Measurements from ENCODE around the gene DDX4. TPM values are rescaled to one million over a fixed set of nuclear protein-coding genes. Genes with fewer than 3 reads are reported as not detected.
"Not testable (repeated sequence)": the region's sequence is repeated elsewhere in the genome, so short reads cannot be mapped to it uniquely, and the experiment has no call there.

DDX4 gene
- polyA plus RNA-seq, 3 donors = not detected

DNA sequence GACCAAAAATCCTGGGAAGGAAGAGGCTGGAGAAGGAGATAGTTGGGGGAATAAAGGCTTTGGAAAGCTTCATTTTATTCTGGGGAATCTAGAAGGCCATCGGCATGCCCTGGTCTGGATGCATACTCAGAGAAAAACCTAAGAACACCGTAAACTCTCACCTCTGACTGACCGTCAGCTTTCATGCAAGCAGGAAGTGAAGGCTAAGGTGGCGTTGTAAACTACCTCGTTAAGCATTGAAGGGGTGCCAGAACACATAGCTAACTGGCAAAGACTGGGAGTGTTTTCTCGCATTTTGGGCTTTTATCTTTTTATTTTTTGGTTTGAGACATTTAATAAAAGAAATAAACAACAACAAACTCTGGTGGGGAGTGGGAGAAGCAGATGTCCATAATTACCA lies 23.1 kb upstream of the DDX4 start:
- H3K79me2 ChIP-seq (ENCODE audit: insufficient read depth, low read length) = peaks cover 14% of the 10 kb centered on the region
- H2AFZ ChIP-seq (ENCODE audit: insufficient read depth, low read depth, low read length, poor library complexity, severe bottlenecking) = peak overlapping the region; percentile 10
- H4K20me1 ChIP-seq (ENCODE audit: insufficient read depth, low read length) = no peaks in the 10 kb centered on the region
- Mint-ChIP-seq H3K27ac (no peak overlapping the region), H3K36me3 (peaks cover 0 to 2% of the 10 kb centered on the region in 2 donors), H3K27me3 (ENCODE audit: low read depth in 3 of 3) (peaks cover 0 to 4% (median 4%) of the 10 kb centered on the region in 3 donors), H3K4me3 (no peak overlapping the region), H3K9me3 (peaks cover 0 to 12% (median 5%) of the 10 kb centered on the region in 7 donors), H3K4me1 (peaks cover 13% of the 10 kb centered on the region)
- no peaks in the 10 kb centered on the region for H3K9me3 ChIP-seq (replicated peaks in 1 of 2; ENCODE audit: control insufficient read depth in 1 of 2, insufficient read depth in 1 of 2, low read length in 2 of 2)
- no peaks in the 10 kb centered on the region for H3K27me3 ChIP-seq (ENCODE audit: control insufficient read depth in 2 of 2, insufficient read depth in 2 of 2, low read length in 2 of 2)
- intact Hi-C loops (cut with micrococcal nuclease) = loop anchor here in 1 of 2 donors (10.0 kb wide), 1 partner anchor 190 kb away; no protein-coding TSS in a partner anchor
- no peak overlapping the region for H3K9ac ChIP-seq (ENCODE audit: insufficient read depth, low read length, poor library complexity, severe bottlenecking)
- DNase-seq = no peak
- 90% methylated on average over 2 of the region's 6 CpGs for WGBS (ENCODE audit: insufficient coverage)
- H3K4me3 ChIP-seq (replicated peaks in 1 of 3; ENCODE audit: low read depth in 2 of 3, low read length in 3 of 3) = no peak overlapping the region
- no peak overlapping the region for H3K27ac ChIP-seq (ENCODE audit: low read depth in 1 of 2, low read length in 2 of 2)
- peaks cover 12 to 18% of the 10 kb centered on the region in 2 donors for H3K4me1 ChIP-seq (ENCODE audit: control insufficient read depth in 1 of 2, insufficient read depth in 2 of 2, low read length in 2 of 2)
- H3K36me3 ChIP-seq (replicated peaks in 1 of 2; ENCODE audit: control insufficient read depth in 1 of 2, insufficient read depth in 2 of 2, low read length in 2 of 2) = no peaks in the 10 kb centered on the region
- no peak overlapping the region for H3K4me2 ChIP-seq (replicated peaks; ENCODE audit: extremely low read depth, low read length, poor library complexity, severe bottlenecking)
- TF ChIP-seq, protein P1, sequence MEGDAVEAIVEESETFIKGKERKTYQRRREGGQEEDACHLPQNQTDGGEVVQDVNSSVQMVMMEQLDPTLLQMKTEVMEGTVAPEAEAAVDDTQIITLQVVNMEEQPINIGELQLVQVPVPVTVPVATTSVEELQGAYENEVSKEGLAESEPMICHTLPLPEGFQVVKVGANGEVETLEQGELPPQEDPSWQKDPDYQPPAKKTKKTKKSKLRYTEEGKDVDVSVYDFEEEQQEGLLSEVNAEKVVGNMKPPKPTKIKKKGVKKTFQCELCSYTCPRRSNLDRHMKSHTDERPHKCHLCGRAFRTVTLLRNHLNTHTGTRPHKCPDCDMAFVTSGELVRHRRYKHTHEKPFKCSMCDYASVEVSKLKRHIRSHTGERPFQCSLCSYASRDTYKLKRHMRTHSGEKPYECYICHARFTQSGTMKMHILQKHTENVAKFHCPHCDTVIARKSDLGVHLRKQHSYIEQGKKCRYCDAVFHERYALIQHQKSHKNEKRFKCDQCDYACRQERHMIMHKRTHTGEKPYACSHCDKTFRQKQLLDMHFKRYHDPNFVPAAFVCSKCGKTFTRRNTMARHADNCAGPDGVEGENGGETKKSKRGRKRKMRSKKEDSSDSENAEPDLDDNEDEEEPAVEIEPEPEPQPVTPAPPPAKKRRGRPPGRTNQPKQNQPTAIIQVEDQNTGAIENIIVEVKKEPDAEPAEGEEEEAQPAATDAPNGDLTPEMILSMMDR (IDR thresholded peaks at IDR 0.05) = no peak

- Histone ChIP-seq H3K27me3 (ENCODE audit: control insufficient read depth in 2 of 2, insufficient read depth in 2 of 2, low read length in 2 of 2) (no peaks in the 10 kb centered on the region), H4K20me1 (ENCODE audit: insufficient read depth, low read length) (no peaks in the 10 kb centered on the region), H3K4me1 (ENCODE audit: control insufficient read depth in 1 of 2, insufficient read depth in 2 of 2, low read length in 2 of 2) (peaks cover 12 to 18% of the 10 kb centered on the region in 2 donors), H3K4me3 (replicated peaks in 1 of 3; ENCODE audit: low read depth in 2 of 3, low read length in 3 of 3) (no peak overlapping the region), H3K79me2 (ENCODE audit: insufficient read depth, low read length) (peaks cover 14% of the 10 kb centered on the region), H3K36me3 (replicated peaks in 1 of 2; ENCODE audit: control insufficient read depth in 1 of 2, insufficient read depth in 2 of 2, low read length in 2 of 2) (no peaks in the 10 kb centered on the region), H3K9ac (ENCODE audit: insufficient read depth, low read length, poor library complexity, severe bottlenecking) (no peak overlapping the region), H3K9me3 (replicated peaks in 1 of 2; ENCODE audit: control insufficient read depth in 1 of 2, insufficient read depth in 1 of 2, low read length in 2 of 2) (no peaks in the 10 kb centered on the region), H2AFZ (ENCODE audit: insufficient read depth, low read depth, low read length, poor library complexity, severe bottlenecking) (no peak overlapping the region), H3K4me2 (replicated peaks; ENCODE audit: extremely low read depth, low read length, poor library complexity, severe bottlenecking) (no peak overlapping the region), H3K27ac (ENCODE audit: low read depth in 1 of 2, low read length in 2 of 2) (no peak overlapping the region)
- H3K4me1 Mint-ChIP-seq = peaks cover 17% of the 10 kb centered on the region
- intact Hi-C loops (cut with micrococcal nuclease) = loop anchor here in 1 of 2 donors (10.0 kb wide), 1 partner anchor 189 kb away; no protein-coding TSS in a partner anchor
- WGBS (ENCODE audit: insufficient coverage) = no CpG with 5 or more reads among the region's 6 CpGs
- TF ChIP-seq, protein P1 (IDR thresholded peaks at IDR 0.05) = no peak
- H3K4me3 Mint-ChIP-seq = no peak overlapping the region
- no peak for DNase-seq
- H3K27me3 Mint-ChIP-seq (ENCODE audit: low read depth in 3 of 3) = peaks cover 0 to 4% (median 4%) of the 10 kb centered on the region in 3 donors
- H3K9me3 Mint-ChIP-seq = peaks cover 0 to 12% (median 5%) of the 10 kb centered on the region in 7 donors
- peaks cover 0 to 2% of the 10 kb centered on the region in 2 donors for H3K36me3 Mint-ChIP-seq
- H3K27ac Mint-ChIP-seq = no peak overlapping the region
Measured at GRCh38 chr5:55715519-55716078, 22.3 kb upstream of the DDX4 start.

DNA sequence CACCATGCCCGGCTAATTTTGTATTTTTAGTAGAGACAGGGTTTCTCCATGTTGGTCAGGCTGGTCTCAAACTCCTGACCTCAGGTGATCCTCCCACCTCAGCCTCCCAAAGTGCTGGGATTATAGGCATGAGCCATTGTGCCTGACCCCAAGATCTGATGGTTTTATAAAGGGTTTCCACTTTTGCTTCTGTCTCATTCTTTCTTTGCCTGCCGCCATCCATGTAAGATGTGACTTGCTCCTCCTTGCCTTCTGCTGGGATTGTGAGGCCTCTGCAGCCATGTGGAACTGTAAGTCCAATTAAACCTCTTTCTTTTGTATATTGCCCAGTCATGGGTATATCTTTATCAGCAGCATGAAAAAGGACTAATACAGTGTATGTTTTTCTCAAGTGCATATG lies 18.8 kb upstream of the DDX4 start:
- H3K4me3 Mint-ChIP-seq; H3K4me3 ChIP-seq (replicated peaks in 1 of 3; ENCODE audit: low read depth in 2 of 3, low read length in 3 of 3); H3K4me1 ChIP-seq (ENCODE audit: control insufficient read depth in 1 of 2, insufficient read depth in 2 of 2, low read length in 2 of 2); H3K4me1 Mint-ChIP-seq; DNase-seq; H3K36me3 Mint-ChIP-seq; H2AFZ ChIP-seq (ENCODE audit: insufficient read depth, low read depth, low read length, poor library complexity, severe bottlenecking); H3K27ac ChIP-seq (ENCODE audit: low read depth in 1 of 2, low read length in 2 of 2); H3K27me3 Mint-ChIP-seq (ENCODE audit: low read depth in 3 of 3); H3K79me2 ChIP-seq (ENCODE audit: insufficient read depth, low read length); H3K9me3 ChIP-seq (replicated peaks in 1 of 2; ENCODE audit: control insufficient read depth in 1 of 2, insufficient read depth in 1 of 2, low read length in 2 of 2); H3K27me3 ChIP-seq (ENCODE audit: control insufficient read depth in 2 of 2, insufficient read depth in 2 of 2, low read length in 2 of 2); H3K4me2 ChIP-seq (replicated peaks; ENCODE audit: extremely low read depth, low read length, poor library complexity, severe bottlenecking); H3K36me3 ChIP-seq (replicated peaks in 1 of 2; ENCODE audit: control insufficient read depth in 1 of 2, insufficient read depth in 2 of 2, low read length in 2 of 2); H3K27ac Mint-ChIP-seq; H4K20me1 ChIP-seq (ENCODE audit: insufficient read depth, low read length); H3K9ac ChIP-seq (ENCODE audit: insufficient read depth, low read length, poor library complexity, severe bottlenecking): not testable (repeated sequence)
- intact Hi-C loops (cut with micrococcal nuclease) = loop anchor here in 1 of 2 donors (10.0 kb wide), 1 partner anchor 186 kb away; no protein-coding TSS in a partner anchor
- no CpG with 5 or more reads among the region's 2 CpGs for WGBS (ENCODE audit: insufficient coverage)
- H3K9me3 Mint-ChIP-seq = peaks cover 0 to 12% (median 5%) of the 10 kb centered on the region in 7 donors
